CD4-positive, alpha-beta T cell treated with Interleukin-10 for 1 hour (primary cell): ENCODE results near the gene ZBTB7C.

Source experiments
- DNase-seq: peaks from one replicate; pipeline ENCODE4 v3.0.0-alpha.2; 2020

Gene ZBTB7C

DNA sequence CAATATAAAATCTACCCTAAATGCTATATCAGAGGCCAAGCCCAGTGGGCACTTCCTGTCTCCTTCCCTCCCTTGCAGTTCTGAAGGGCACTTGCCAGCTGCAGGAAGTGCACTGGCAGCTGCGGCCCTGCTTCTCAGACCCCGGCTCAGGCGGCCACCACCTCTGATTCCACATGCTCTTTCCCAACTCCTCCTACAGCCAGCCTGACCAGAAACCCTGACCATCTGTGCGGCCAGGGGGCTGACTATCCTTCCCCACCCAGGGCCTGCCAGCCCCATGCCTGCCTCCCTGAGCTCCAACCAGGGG lies 88.6 kb downstream of the ZBTB7C start:
- no peak for DNase-seq

- no peak for DNase-seq
These were observed 89.2 kb downstream of the ZBTB7C start for GRCh38 chr18:48319801-48320638.

GRCh38 chr18:48318436-48318835 lies 90.7 kb downstream of the ZBTB7C start:
- DNase-seq = no peak

DNA sequence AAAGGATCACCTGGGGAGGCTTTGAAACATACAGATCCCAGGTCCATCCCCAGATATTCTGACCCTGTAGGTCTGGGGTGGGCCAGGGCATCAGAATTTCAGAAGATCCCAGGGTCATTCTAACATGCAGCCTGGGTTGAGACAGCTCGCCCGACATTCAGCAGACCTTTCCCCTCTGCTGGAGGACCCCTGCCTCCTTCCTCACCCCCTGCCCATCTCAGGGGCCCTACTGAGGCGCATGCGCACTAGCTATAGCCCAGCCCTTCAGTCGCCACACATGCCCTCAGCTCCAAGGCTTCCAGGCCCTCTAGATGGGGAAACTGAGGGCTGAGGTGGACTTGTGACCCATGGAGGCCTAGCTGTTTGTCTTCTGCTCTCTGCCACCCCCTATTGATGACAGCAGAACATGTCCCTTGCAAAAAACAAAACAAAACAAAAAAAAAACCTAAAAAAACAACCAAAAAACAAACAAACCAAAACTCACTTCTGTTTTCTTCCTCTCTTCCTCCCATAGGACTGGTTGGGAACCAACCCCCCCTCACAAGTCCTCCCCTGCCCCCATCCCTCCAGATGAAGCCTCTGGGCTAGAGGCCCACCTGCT lies 91.3 kb downstream of the ZBTB7C start:
- DNase-seq = no peak

- no peak for DNase-seq
These were observed 93.0 kb downstream of the ZBTB7C start for GRCh38 chr18:48316177-48316576.

DNA sequence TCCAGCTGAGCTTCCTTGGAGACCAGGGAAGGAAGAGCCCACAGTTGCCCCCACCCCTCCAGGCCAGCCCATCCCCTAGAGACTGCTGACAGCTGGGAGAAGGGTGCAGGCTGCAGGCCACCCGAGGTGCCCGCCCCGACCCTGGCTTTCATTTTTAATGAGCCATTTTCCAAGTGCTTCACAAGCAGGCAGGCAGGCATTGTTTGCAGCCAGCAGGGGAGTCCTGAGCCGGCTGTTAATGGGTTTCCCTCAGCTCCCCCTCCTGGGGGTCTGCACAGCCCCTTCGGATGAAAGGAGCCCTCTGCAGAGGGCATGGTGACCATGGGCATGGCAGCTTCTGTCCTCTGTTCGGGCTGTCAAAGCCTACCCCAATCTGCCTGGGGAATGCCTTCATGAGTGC lies 94.5 kb downstream of the ZBTB7C start:
- DNase-seq = no peak

DNA sequence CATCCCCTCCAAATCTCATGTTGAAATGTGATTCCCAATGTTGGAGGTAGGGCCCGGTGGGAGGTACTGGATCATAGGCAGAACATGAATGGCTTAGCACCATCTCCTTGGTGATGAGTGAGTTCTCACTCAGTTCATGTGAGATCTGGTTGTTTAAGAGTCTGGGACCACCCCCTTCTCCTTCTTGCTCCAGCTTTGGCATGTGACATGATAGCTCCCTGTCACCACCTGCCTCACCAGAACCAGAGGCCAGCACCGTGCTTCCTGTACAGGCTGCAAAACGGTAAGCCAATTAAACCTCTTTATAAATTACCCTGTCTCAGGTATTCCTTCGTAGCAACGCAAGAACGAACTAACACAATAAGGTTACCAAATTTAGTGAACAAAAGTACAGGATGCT lies 95.4 kb downstream of the ZBTB7C start:
- DNase-seq = no peak

DNA sequence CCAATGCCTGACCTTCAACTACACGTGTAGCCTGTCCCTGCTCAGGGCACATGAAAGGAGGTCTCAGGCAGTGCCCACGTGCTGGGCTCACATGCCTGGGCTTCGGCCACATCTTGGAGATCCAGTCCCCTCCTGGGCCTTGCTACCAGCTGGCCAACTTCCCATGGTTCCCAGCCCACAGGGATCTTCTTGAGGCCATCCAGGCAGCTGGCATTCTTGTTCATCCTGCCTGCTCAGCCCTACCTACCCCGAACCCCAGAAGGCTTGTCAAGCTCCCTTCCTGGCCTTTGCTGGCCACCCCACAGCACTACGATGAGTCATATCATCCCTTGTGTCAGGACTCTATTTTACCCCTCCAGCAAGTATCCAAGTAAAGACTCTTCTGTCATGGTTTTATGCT lies 97.1 kb downstream of the ZBTB7C start:
- DNase-seq = no peak

GRCh38 chr18:48310999-48311398 lies 98.2 kb downstream of the ZBTB7C start:
- DNase-seq = no peak

DNA sequence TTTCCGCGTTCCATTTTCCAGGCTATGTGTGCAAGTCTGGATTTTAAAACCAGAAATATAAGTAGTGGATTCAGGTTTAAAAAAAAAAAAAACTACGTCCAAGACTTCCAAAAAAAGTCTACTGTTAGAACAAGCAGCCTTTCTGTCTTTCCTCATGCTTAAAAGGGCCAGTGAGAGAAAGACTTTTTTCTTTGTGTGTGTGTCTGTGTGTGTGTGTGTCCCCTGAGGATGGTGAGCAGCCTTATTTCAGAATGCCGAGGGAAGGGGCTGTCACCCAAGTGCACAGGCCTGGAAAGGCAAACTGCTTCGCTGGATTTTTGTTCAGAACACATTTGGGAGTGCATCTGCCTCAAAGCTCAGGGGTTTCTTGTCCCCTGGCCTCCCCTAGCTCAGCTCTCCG lies 98.8 kb downstream of the ZBTB7C start:
- no peak for DNase-seq

DNA sequence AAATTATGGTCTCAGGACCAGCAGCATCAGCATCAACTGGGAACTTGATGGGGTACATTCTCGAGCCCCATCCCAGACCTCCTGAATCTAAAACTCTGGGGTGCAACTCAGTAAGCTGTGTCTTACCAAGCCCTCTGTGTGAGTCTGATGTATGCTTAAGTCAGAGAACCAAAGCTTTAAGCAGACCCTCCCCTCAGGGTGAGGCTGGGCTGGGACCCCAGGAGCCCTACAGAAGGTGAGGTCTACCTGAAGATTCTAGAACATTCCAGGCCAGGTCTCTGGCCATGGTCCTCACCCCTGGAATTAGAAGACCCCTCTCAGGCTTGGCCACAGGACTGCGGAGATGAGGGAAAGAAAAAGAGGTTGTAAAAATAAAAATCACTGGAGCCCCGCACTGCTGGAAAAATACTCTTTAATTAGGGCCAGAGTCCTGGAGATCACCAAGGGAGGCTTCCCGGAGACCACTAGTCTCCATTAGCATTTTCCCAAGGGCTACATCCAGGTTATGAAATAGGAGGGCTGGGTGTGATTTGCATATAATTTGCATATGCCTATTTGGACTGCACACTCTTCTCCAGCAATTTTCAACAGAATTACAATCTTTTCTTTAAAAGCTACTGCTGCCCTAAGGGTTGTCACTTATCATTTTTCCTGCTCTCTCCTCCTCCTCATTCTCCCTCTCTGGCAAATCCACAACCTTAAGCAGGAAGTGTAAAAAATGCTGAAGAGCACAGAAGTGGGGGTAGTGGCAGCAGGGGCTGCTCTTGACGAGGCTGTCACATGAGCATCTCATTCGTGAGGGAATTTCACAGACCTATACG lies 100.2 kb downstream of the ZBTB7C start:
- no peak for DNase-seq

DNA sequence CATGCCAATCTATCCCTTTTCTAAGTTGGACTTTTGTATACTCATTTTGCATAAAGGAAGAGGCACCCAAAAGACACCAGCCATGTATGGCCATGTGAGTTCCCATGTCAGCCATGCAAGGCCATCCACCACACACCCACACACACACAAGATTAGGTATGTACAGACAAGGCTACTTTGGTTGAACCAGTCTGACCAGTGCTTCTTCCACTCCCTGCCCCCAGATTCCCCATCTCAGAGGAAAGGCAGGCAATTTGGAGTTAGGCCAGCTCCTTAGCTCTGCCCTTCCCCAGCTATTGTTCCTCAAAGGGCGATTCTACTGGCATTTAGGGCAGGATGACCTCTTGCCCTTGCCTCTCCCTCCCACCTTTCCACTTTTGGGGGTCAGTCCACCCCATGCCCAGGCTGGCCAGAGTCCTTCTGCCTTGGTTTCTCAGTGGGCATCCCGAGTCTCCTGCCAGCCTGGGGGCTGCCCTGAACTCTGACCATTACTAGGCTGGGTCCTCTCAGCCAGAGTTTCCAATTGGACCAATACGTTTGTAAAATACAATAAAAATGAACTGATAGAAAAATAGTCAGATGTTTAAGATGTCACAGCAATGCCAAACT lies 101.1 kb downstream of the ZBTB7C start:
- no peak for DNase-seq

- DNase-seq = no peak
These were observed 102.3 kb downstream of the ZBTB7C start for GRCh38 chr18:48306838-48307237.

- DNase-seq = no peak
These were observed 104.1 kb downstream of the ZBTB7C start for GRCh38 chr18:48304906-48305693.

DNA sequence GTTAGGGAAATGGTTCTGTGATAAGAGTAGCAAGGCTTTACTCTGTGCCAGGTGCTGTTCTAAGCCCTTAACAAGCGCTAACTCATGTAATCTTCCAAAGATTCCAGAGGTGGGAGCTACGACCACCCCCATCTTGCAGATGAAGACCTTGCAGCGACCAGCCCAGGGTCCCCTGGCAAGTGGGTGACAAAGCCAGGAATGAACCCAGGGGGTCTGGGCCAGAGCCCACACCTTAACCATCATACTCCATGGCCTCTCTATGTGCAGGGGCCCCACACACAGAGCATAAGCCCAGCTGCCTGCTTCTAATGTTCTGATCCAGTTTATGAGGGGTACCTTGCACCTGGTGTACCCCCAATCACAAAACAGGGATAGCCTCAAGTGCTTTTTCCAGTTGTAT lies 105.3 kb downstream of the ZBTB7C start:
- no peak for DNase-seq

- DNase-seq = no peak
These were observed 106.4 kb downstream of the ZBTB7C start for GRCh38 chr18:48302736-48303135.

DNA sequence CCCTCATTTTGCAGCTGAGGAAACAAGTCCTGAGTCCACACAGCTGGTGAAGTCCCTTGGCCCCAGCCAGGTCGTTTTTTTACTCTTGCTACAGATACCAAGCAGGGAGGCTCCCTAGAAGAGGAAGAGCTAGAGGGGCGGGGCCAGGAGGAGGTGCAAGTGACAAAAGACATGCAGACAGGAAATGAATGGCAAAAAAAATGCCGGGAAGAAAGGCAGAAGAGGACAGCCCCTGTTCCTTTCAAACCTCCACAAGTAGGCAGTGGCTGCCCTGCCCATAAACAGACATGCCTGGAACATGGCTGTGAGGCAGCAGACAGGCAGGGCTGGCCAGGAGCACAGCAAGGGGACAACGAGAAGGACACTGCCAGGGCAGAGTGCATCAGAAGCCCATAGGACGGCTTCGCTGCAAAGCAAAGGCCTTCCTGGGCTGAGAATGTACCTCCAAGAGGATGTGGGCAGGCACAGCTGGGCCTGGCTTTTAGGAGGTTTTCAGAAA lies 108.7 kb downstream of the ZBTB7C start:
- DNase-seq = no peak

GRCh38 chr18:48297139-48297538 lies 112.0 kb downstream of the ZBTB7C start:
- no peak for DNase-seq

GRCh38 chr18:48296581-48296980 lies 112.6 kb downstream of the ZBTB7C start:
- no peak for DNase-seq

DNA sequence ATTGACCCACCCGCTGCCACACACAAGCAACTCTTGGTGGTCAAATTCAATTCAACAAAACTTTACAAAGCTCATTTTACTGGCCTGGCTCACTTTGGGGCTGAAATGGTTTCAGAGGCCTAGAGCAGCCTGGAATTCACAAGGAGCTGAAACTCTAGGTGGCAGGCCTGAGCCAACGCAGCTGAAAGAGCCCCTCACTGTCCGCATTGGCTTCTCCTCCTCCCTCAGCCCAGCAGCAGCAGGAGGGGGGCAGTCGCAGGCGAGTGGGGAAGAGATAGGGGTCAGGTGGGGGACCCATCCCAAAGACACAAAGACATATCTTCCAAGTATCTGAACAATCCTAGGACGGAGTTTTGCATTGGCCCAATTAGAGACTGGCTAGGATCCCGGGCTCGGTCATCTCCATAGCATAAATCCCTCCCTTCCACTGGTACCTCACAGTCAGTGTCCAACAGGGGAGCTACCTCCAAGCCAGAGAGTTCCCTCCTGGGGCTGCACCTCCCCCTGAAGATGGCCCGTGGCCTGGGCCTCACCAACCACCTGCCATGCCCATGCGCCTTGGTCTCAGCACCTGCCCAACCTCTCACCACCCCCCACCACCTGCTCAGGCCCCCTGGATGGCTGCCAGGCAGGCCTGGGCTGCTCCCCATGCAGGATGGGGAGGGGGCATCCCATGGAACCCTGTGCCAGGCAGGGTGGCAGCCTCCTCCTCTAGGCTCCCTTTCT lies 113.4 kb downstream of the ZBTB7C start:
- no peak for DNase-seq

GRCh38 chr18:48294899-48295585 lies 114.1 kb downstream of the ZBTB7C start:
- DNase-seq = no peak
